ENCODE data around the gene GARIN3. TPM values are rescaled to one million over a fixed set of nuclear protein-coding genes. Genes with fewer than 3 reads are reported as not detected.

GARIN3 gene
- total RNA-seq, 2 experiments from 2014 or later, result not detected

DNA sequence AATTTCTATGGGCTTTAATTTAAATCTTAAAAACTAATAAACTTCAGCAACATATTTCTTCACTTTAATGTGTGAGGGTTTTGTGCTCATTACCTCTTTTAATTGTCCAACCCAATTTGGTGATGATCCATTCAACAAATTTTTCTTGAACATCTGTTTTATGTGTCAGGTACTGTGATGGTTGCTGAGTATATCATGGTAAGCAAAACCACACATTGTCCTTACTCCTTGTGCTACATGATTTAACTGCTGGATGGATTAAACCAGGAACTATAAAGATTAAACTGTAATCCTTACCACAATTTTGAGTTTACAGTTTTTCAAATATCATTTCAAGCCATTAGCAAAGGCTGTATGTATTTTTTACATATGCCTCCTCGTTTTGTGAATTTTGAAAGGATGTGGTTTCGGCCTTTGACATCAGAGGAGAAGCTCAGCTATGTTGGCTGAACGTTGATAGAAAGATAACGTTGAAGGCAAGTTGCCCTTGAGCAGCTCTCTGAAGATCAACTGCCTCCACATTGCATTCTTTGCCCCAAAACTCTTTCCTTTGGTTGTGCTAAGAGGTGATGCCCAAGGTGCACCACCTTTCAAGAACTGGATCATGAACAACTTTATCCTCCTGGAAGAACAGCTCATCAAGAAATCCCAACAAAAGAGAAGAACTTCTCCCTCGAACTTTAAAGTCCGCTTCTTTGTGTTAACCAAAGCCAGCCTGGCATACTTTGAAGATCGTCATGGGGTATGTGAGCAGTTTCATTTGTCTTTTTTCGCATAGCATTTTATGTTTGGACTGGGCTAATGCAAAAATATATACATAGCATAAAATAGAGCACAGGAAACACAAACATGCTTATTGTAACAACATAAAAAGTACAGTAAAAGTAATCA lies 14.6 kb upstream of the GARIN3 start, which contains the start of gene ITK:
Gene ITK, plus strand, starts transcription at position 467 of the 891 bp plus-strand sequence. Its CDS starts 138 bp downstream, at position 605.
- H3K79me2 ChIP-seq (ENCODE audit: insufficient read depth, low read depth, low read length), result no peaks in the 10 kb centered on the region
- no peaks in the 10 kb centered on the region for H3K9me2 ChIP-seq (ENCODE audit: insufficient read depth, low read length)
- no peaks in the 10 kb centered on the region for H4K20me1 ChIP-seq (ENCODE audit: insufficient read depth, low read length)
- H3K27ac ChIP-seq (ENCODE audit: low read depth, low read length, poor library complexity, severe bottlenecking), result no peak within 1 kb of the TSS
- TF ChIP-seq EZH2phosphoT487 (IDR thresholded peaks at IDR 0.05; ENCODE audit: borderline replicate concordance, low read depth, low read length) (no peak), CTCF (conservative IDR thresholded peaks at IDR 0.05; ENCODE audit: low read length) (no peak)
- H3K4me1 ChIP-seq (ENCODE audit: insufficient read depth, low read length, poor library complexity, severe bottlenecking), result no peaks in the 10 kb centered on the region
- H3K36me3 ChIP-seq (ENCODE audit: insufficient read depth, low read length), result no peaks in the 10 kb centered on the region
- H3K4me2 ChIP-seq (ENCODE audit: low read length), result peak within 1 kb of the TSS; percentile 28; the same call in 1 of the 2 replicates
- peak within 1 kb of the TSS; percentile 42 for H2AFZ ChIP-seq (ENCODE audit: low read length)
- CTCF ChIA-PET (ENCODE audit: unreplicated experiment), result no interaction called here
- no peak for DNase-seq (ENCODE audit: low spot score)
- intact Hi-C loops (cut with micrococcal nuclease; ENCODE audit: unreplicated experiment), result no loop called here
- BruUV-seq (replicated peaks), result no TSS peak
- H3K4me3 ChIP-seq (ENCODE audit: low read depth, low read length, poor library complexity, severe bottlenecking), result no peak within 1 kb of the TSS
- no peaks in the 10 kb centered on the region for H3K9me3 ChIP-seq (ENCODE audit: low read length)
- POLR2A ChIA-PET, result interaction anchor here (0.6 to 1.2 kb wide), 3 partner anchors 17 to 37 kb away, joined by 3 to 4 read pairs (median 4); no protein-coding TSS in a partner anchor

GRCh38 chr5:157178966-157179365 lies 12.9 kb upstream of the GARIN3 start:
- H4K20me1 ChIP-seq (ENCODE audit: insufficient read depth, low read length), result no peaks in the 10 kb centered on the region
- no peaks in the 10 kb centered on the region for H3K79me2 ChIP-seq (ENCODE audit: insufficient read depth, low read depth, low read length)
- no peaks in the 10 kb centered on the region for H3K9me2 ChIP-seq (ENCODE audit: insufficient read depth, low read length)
- ChIA-PET CTCF (ENCODE audit: unreplicated experiment) (no interaction called here), POLR2A (no interaction called here)
- DNase-seq (ENCODE audit: low spot score), result no peak
- intact Hi-C loops (cut with micrococcal nuclease; ENCODE audit: unreplicated experiment), result no loop called here
- H3K4me2 ChIP-seq (ENCODE audit: low read length), result no peak overlapping the region
- H3K36me3 ChIP-seq (ENCODE audit: insufficient read depth, low read length), result no peaks in the 10 kb centered on the region
- no peak overlapping the region for H3K4me3 ChIP-seq (ENCODE audit: low read depth, low read length, poor library complexity, severe bottlenecking)
- H3K4me1 ChIP-seq (ENCODE audit: insufficient read depth, low read length, poor library complexity, severe bottlenecking), result no peaks in the 10 kb centered on the region
- no peak for TF ChIP-seq CTCF (conservative IDR thresholded peaks at IDR 0.05; ENCODE audit: low read length)
- TF ChIP-seq EZH2phosphoT487 (IDR thresholded peaks at IDR 0.05; ENCODE audit: borderline replicate concordance, low read depth, low read length), result no peak
- no peak overlapping the region for H2AFZ ChIP-seq (ENCODE audit: low read length)
- no peaks in the 10 kb centered on the region for H3K9me3 ChIP-seq (ENCODE audit: low read length)
- no peak overlapping the region for H3K27ac ChIP-seq (ENCODE audit: low read depth, low read length, poor library complexity, severe bottlenecking)
- no TSS peak for BruUV-seq (replicated peaks)

GRCh38 chr5:157177953-157178352 lies 11.9 kb upstream of the GARIN3 start:
- no peaks in the 10 kb centered on the region for H3K79me2 ChIP-seq (ENCODE audit: insufficient read depth, low read depth, low read length)
- no peak overlapping the region for H3K4me3 ChIP-seq (ENCODE audit: low read depth, low read length, poor library complexity, severe bottlenecking)
- no peak for TF ChIP-seq EZH2phosphoT487 (IDR thresholded peaks at IDR 0.05; ENCODE audit: borderline replicate concordance, low read depth, low read length)
- TF ChIP-seq CTCF (conservative IDR thresholded peaks at IDR 0.05; ENCODE audit: low read length), result no peak
- no peaks in the 10 kb centered on the region for H3K9me2 ChIP-seq (ENCODE audit: insufficient read depth, low read length)
- no TSS peak for BruUV-seq (replicated peaks)
- no peaks in the 10 kb centered on the region for H4K20me1 ChIP-seq (ENCODE audit: insufficient read depth, low read length)
- CTCF ChIA-PET (ENCODE audit: unreplicated experiment), result no interaction called here
- no peaks in the 10 kb centered on the region for H3K9me3 ChIP-seq (ENCODE audit: low read length)
- no peak overlapping the region for H3K4me2 ChIP-seq (ENCODE audit: low read length)
- H3K36me3 ChIP-seq (ENCODE audit: insufficient read depth, low read length), result no peaks in the 10 kb centered on the region
- peaks cover 2% of the 10 kb centered on the region for H3K4me1 ChIP-seq (ENCODE audit: insufficient read depth, low read length, poor library complexity, severe bottlenecking)
- no peak overlapping the region for H2AFZ ChIP-seq (ENCODE audit: low read length)
- no peak overlapping the region for H3K27ac ChIP-seq (ENCODE audit: low read depth, low read length, poor library complexity, severe bottlenecking)
- no peak for DNase-seq (ENCODE audit: low spot score)
- POLR2A ChIA-PET, result no interaction called here
- intact Hi-C loops (cut with micrococcal nuclease; ENCODE audit: unreplicated experiment), result no loop called here

All from OCI-LY7 (cell line).